Suprapubic skin (tissue), 4 donors: ENCODE results near the gene DEPDC7. TPM values are rescaled to one million over a fixed set of nuclear protein-coding genes. Genes with fewer than 3 reads are reported as not detected.

Source experiments
- DNase-seq, 2 donors: peaks; one replicate each; pipeline ENCODE4 v3.0.0-alpha.2; 2019; ENCODE audit warnings: low spot score in 2 of 2
- H3K27ac ChIP-seq: fragments of 200-600 bp; sonication (generic); one replicate; pipeline ENCODE4 v1.5.1; 2019
- H3K27me3 ChIP-seq: fragments of 200-600 bp; sonication (generic); one replicate; pipeline ENCODE4 v1.5.1; 2019
- H3K36me3 ChIP-seq: fragments of 200-600 bp; sonication (generic); one replicate; pipeline ENCODE4 v1.5.1; 2019
- H3K4me1 ChIP-seq: fragments of 200-600 bp; sonication (generic); one replicate; pipeline ENCODE4 v1.5.1; 2019
- H3K4me3 ChIP-seq: fragments of 200-600 bp; sonication (generic); one replicate; pipeline ENCODE4 v1.5.1; 2019; ENCODE audit warnings: mild to moderate bottlenecking
- H3K9me3 ChIP-seq: fragments of 200-600 bp; sonication (generic); one replicate; pipeline ENCODE4 v1.5.1; 2019
- CTCF ChIP-seq, 2 donors: fragments of 200-600 bp in 1 of 2; fragments of 450-650 bp in 1 of 2; sonication (generic) in 1 of 2; IDR thresholded peaks; one replicate each; pipeline ENCODE4 v1.5.1; 2016 to 2019; ENCODE audit warnings: antibody characterized with exemption in 2 of 2, mild to moderate bottlenecking in 1 of 2, moderate library complexity in 1 of 2
- EP300 ChIP-seq: sonication (generic); formaldehyde crosslinking; IDR thresholded peaks from one replicate; pipeline ENCODE4 v1.6.1; 2017; ENCODE audit warnings: antibody characterized with exemption
- POLR2A ChIP-seq, 2 donors: fragments of 450-650 bp; IDR thresholded peaks; one replicate each; pipeline ENCODE4 v1.6.1; 2017; ENCODE audit warnings: antibody characterized with exemption in 2 of 2, mild to moderate bottlenecking in 2 of 2, moderate library complexity in 2 of 2
- POLR2AphosphoS5 ChIP-seq, 3 donors: sonication (generic); formaldehyde crosslinking; IDR thresholded peaks; one replicate each; pipeline ENCODE4 v1.6.1; 2017; ENCODE audit warnings: antibody characterized with exemption in 3 of 3
- WGBS: methylation state at CpG from one replicate; pipeline ENCODE4 v1.1.5; 2018; 5-methylcytosine and 5-hydroxymethylcytosine counted together
- total RNA-seq, 4 donors: library from RNA; depleted of rRNA; stranded (reverse); fragments of >200 nt; gene quantifications; one replicate each; pipeline ENCODE4 v1.1.0, GENCODE V29; 2016

DEPDC7 gene
- total RNA-seq, 4 donors from 2014 or later: 2.4 to 5.0 (median 3.3) TPM

- H3K9me3 ChIP-seq: no peaks in the 10 kb centered on the region
- H3K4me3 ChIP-seq: no peak overlapping the region
- H3K36me3 ChIP-seq: peaks cover 50% of the 10 kb centered on the region
- H3K27me3 ChIP-seq: no peaks in the 10 kb centered on the region
- H3K4me1 ChIP-seq: peaks cover 51% of the 10 kb centered on the region
- DNase-seq: no peak
- H3K27ac ChIP-seq: no peak overlapping the region
- WGBS: 39% methylated on average over 3 of the region's 3 CpGs
- TF ChIP-seq EP300: no peak
- TF ChIP-seq POLR2A (IDR thresholded peaks at IDR 0.05): no peak
- TF ChIP-seq CTCF (IDR thresholded peaks at IDR 0.05): no peak
- no peak for TF ChIP-seq POLR2AphosphoS5 (IDR thresholded peaks at IDR 0.05)
Observed at GRCh38 chr11:33063326-33063881, 47.7 kb downstream of the DEPDC7 start.

GRCh38 chr11:33064033-33064825 is 48.6 kb downstream of the DEPDC7 start:
- H3K27ac ChIP-seq: peak overlapping the region; percentile 58

DNA sequence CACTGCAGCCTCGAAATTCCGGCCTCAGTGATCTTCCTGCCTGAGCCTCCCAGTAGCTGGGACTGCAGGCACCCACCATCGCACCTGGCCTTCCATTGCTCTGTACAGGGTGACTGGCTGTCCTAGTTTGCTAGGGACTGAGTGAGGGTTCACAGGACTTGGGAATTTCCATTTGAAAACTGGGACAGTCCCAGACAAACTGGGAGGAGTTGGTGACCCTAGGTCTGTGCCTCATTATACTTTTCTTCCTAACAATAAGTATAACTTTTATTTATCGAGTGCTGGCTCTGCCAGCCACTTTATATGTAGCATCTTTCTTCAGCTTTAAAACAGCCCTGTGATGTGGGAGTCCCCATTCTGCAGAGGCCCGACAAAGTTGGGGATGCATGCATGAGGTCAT is 49.2 kb downstream of the DEPDC7 start:
- DNase-seq: no peak
- Histone ChIP-seq H3K4me1 (peaks cover 47% of the 10 kb centered on the region), H3K36me3 (peaks cover 49% of the 10 kb centered on the region), H3K27ac (no peak overlapping the region), H3K9me3 (no peaks in the 10 kb centered on the region), H3K27me3 (no peaks in the 10 kb centered on the region), H3K4me3 (no peak overlapping the region)
- TF ChIP-seq POLR2A (IDR thresholded peaks at IDR 0.05): no peak
- TF ChIP-seq POLR2AphosphoS5 (IDR thresholded peaks at IDR 0.05): no peak
- no peak for TF ChIP-seq CTCF (IDR thresholded peaks at IDR 0.05)
- no peak for TF ChIP-seq EP300
- 79% methylated on average over 5 of the region's 5 CpGs for WGBS

More at GRCh38 chr11:33064033-33064825, 48.6 kb downstream of the DEPDC7 start:
- H3K36me3 ChIP-seq: peaks cover 48% of the 10 kb centered on the region
- TF ChIP-seq CTCF (IDR thresholded peaks at IDR 0.05): no peak
- no peak for TF ChIP-seq POLR2A (IDR thresholded peaks at IDR 0.05)
- no peak for TF ChIP-seq EP300
- TF ChIP-seq POLR2AphosphoS5 (IDR thresholded peaks at IDR 0.05): no peak
- DNase-seq: no peak
- H3K9me3 ChIP-seq: no peaks in the 10 kb centered on the region
- WGBS: 30% methylated on average over 11 of the region's 11 CpGs
- H3K4me1 ChIP-seq: peaks cover 50% of the 10 kb centered on the region
- H3K27me3 ChIP-seq: no peaks in the 10 kb centered on the region
- no peak overlapping the region for H3K4me3 ChIP-seq

DNA sequence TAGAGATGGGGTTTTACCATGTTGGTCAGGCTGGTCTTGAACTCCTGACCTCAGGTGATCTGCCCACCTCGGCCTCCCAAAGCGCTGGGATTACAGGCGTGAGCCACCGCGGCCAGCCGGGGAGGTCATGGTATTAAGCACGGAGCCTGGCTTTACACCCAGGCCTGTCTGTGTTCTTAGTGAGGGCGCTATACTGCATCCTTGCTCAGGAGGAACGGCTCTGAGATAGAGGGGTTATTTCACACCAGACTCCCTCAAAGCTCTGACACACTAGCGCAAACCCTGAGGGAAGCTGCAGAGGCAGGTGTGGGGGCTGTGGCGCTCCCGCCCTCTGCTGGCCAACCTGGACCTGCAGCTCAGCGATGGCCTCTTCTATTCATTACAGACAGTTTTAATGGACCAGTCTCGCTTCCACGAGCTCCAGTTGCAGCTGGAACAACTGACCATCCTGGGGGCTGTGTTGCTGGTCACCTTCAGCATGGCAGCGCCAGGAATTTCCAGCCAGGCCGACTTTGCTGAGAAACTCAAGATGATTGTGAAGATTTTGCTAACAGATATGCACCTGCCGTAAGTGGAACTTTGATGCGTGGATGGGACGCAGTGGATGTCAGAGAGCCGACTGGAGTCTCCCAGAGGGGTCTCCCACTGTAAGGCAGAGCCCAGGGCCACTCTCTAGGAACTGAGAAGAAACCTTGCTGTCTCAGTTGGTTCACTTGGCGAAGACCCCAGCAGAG is 49.9 kb downstream of the DEPDC7 start:
- TF ChIP-seq CTCF (IDR thresholded peaks at IDR 0.05) (peak; percentile 72 to 82), POLR2AphosphoS5 (IDR thresholded peaks at IDR 0.05) (no peak), POLR2A (IDR thresholded peaks at IDR 0.05) (no peak), EP300 (no peak)
- Histone ChIP-seq H3K4me3 (no peak overlapping the region), H3K36me3 (peaks cover 49% of the 10 kb centered on the region), H3K27ac (no peak overlapping the region), H3K27me3 (no peaks in the 10 kb centered on the region), H3K9me3 (no peaks in the 10 kb centered on the region), H3K4me1 (peaks cover 42% of the 10 kb centered on the region)
- WGBS: 72% methylated on average over 21 of the region's 22 CpGs
- peak in 1 of 2 donors; percentile 82 for DNase-seq

DNA sequence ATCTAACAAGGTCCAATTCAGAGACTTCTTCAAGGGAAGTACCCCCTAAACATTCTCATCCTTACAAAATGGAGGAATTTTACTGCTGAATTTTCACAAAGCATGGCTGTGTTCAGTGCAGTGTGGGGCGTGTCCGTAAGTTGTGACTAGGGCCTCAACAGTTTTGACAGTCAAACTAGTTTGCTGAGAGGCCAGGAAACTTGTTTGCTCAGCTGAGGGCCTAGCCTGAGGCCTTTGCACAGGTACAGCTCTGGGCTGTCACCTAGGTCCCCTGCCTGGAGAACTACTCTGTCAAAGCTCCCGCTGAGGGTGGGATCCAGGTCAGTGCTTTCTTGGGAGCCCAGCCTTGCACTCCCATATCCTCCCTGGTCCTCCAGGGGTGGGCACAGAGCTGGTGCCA is 51.6 kb downstream of the DEPDC7 start:
- Histone ChIP-seq H3K36me3 (peaks cover 61% of the 10 kb centered on the region), H3K27ac (no peak overlapping the region), H3K4me1 (peaks cover 31% of the 10 kb centered on the region), H3K27me3 (no peaks in the 10 kb centered on the region), H3K4me3 (no peak overlapping the region), H3K9me3 (no peaks in the 10 kb centered on the region)
- 82% methylated on average over 3 of the region's 3 CpGs for WGBS
- no peak for DNase-seq
- TF ChIP-seq POLR2A (IDR thresholded peaks at IDR 0.05) (no peak), CTCF (IDR thresholded peaks at IDR 0.05) (no peak), POLR2AphosphoS5 (IDR thresholded peaks at IDR 0.05) (no peak), EP300 (no peak)
